ENCODE measurements around the gene GFAP. TPM values are rescaled to one million over a fixed set of nuclear protein-coding genes. Genes with fewer than 3 reads are reported as not detected.

Gene GFAP
- total RNA-seq, 1 donor from 2014 or later: not detected

GRCh38 chr17:44940317-44940716 lies 25.0 kb upstream of the GFAP start:
- DNase-seq: no peak
- Mint-ChIP-seq H3K27me3 (ENCODE audit: unreplicated experiment) (no peaks in the 10 kb centered on the region), H3K27ac (ENCODE audit: unreplicated experiment) (no peak overlapping the region), H3K9me3 (ENCODE audit: unreplicated experiment) (no peaks in the 10 kb centered on the region), H3K36me3 (ENCODE audit: unreplicated experiment) (no peaks in the 10 kb centered on the region), H3K4me3 (ENCODE audit: unreplicated experiment) (no peak overlapping the region), H3K4me1 (ENCODE audit: low read depth, unreplicated experiment) (no peaks in the 10 kb centered on the region)
- TF ChIP-seq CTCF (IDR thresholded peaks at IDR 0.05; ENCODE audit: partially characterized antibody, unreplicated experiment): no peak

DNA sequence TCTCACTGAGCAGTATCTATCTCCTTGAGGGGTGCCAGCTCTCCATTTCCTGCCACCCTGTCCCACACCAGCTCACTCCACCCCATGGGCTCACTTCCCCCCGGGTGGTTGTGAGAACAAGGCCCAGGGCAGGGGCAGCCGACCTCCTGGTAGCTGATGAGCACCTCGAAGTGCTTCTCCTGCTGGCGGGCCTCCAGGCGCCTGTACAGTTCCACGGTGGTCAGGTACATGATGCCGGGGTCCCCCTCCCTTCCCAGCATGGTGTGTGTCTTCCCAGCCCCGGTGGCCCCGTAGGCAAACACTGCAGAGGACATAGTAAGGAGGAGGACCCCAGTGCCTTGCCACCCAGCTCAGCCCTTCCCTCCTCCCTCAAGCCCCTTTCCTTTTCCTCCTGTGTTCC lies 19.8 kb upstream of the GFAP start:
- Mint-ChIP-seq H3K9me3 (ENCODE audit: unreplicated experiment) (peaks cover 1% of the 10 kb centered on the region), H3K4me1 (ENCODE audit: low read depth, unreplicated experiment) (no peaks in the 10 kb centered on the region), H3K4me3 (ENCODE audit: unreplicated experiment) (no peak overlapping the region), H3K27ac (ENCODE audit: unreplicated experiment) (no peak overlapping the region), H3K27me3 (ENCODE audit: unreplicated experiment) (peaks cover 4% of the 10 kb centered on the region), H3K36me3 (ENCODE audit: unreplicated experiment) (no peaks in the 10 kb centered on the region)
- DNase-seq: no peak
- no peak for TF ChIP-seq CTCF (IDR thresholded peaks at IDR 0.05; ENCODE audit: partially characterized antibody, unreplicated experiment)

DNA sequence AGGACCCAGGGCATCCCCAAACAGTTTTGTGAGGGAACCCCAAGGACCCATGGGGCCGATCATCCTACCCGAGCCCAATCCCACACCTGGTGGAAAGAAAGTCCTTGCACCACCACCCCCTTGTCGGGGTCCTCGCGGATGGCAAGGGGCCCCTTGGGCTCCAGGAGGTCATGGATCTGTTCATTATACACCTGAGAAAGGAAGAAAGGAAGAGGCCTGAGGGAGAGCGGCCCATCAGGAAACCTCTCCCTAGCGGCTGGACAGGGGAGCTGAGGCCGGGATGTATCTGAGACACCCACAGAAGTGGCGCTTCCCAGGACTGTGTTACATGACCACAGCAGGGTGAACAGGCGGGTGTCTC lies 19.4 kb upstream of the GFAP start:
- Mint-ChIP-seq H3K4me3 (ENCODE audit: unreplicated experiment) (no peak overlapping the region), H3K9me3 (ENCODE audit: unreplicated experiment) (peaks cover 1% of the 10 kb centered on the region), H3K27me3 (ENCODE audit: unreplicated experiment) (peaks cover 4% of the 10 kb centered on the region), H3K4me1 (ENCODE audit: low read depth, unreplicated experiment) (no peaks in the 10 kb centered on the region), H3K36me3 (ENCODE audit: unreplicated experiment) (no peaks in the 10 kb centered on the region), H3K27ac (ENCODE audit: unreplicated experiment) (no peak overlapping the region)
- DNase-seq: no peak
- no peak for TF ChIP-seq CTCF (IDR thresholded peaks at IDR 0.05; ENCODE audit: partially characterized antibody, unreplicated experiment)

DNA sequence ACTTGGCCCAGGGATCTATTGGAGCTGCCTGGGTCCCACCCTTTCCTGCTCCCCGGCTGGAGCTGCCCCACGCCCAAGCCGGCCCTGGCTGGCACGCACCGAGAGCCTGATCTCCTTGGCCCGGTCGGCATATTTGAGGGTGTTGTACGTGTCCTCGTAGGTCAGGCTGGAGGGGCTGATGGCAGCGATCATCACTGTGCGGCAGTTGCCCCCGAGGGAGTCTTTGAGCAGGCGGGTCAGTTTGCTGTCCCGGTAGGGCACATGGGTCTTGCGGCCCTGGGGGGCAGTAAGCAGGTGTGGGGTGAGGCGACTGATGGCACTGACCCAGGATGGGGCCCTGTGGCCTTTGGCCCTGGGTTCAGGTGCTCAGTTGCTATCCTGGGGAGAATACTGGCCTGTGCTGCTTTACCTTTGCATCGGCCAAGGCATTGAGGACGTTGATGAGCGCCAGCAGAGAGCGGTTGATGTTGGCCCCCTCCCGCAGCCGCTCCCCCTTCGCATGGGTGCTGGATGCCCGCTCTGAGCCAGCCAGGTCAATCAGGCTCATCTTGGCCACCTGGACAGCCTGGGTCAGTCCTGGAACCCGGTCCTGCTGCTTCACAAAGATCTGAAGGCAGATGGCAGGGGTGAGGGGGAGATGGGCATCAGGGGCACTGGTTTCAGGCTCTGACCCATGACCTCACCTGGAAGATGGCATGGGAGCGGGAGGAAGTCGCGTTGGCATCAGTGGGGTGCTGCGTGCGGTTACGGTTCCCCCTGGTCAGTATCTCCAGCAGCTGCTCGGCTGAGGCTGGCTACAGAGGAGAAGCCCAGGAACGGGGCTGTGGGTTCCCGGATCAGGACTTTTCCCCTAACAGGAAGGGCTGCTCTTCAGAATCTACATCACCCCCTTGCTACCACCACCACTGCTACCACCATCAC lies 18.8 kb upstream of the GFAP start:
- Mint-ChIP-seq H3K27ac (ENCODE audit: unreplicated experiment) (no peak overlapping the region), H3K4me1 (ENCODE audit: low read depth, unreplicated experiment) (no peaks in the 10 kb centered on the region), H3K27me3 (ENCODE audit: unreplicated experiment) (peaks cover 4% of the 10 kb centered on the region), H3K36me3 (ENCODE audit: unreplicated experiment) (no peaks in the 10 kb centered on the region), H3K4me3 (ENCODE audit: unreplicated experiment) (no peak overlapping the region), H3K9me3 (ENCODE audit: unreplicated experiment) (peaks cover 1% of the 10 kb centered on the region)
- TF ChIP-seq CTCF (IDR thresholded peaks at IDR 0.05; ENCODE audit: partially characterized antibody, unreplicated experiment): no peak
- DNase-seq: no peak

GRCh38 chr17:44932787-44933097 lies 17.4 kb upstream of the GFAP start:
- Mint-ChIP-seq H3K27me3 (ENCODE audit: unreplicated experiment) (peaks cover 4% of the 10 kb centered on the region), H3K4me1 (ENCODE audit: low read depth, unreplicated experiment) (no peaks in the 10 kb centered on the region), H3K9me3 (ENCODE audit: unreplicated experiment) (peaks cover 1% of the 10 kb centered on the region), H3K27ac (ENCODE audit: unreplicated experiment) (no peak overlapping the region), H3K36me3 (ENCODE audit: unreplicated experiment) (no peaks in the 10 kb centered on the region), H3K4me3 (ENCODE audit: unreplicated experiment) (no peak overlapping the region)
- TF ChIP-seq CTCF (IDR thresholded peaks at IDR 0.05; ENCODE audit: partially characterized antibody, unreplicated experiment): no peak
- DNase-seq: no peak
